Brain microvascular endothelial cell (primary cell): ENCODE results near the gene ADAMTS17.
A peak's percentile ranks its signal among the peaks of the same experiment; 100 is the strongest.
"Not testable (repeated sequence)": the region's sequence is repeated elsewhere in the genome, so short reads cannot be mapped to it uniquely, and the experiment has no call there.

Experiments
- DNase-seq: peaks from one replicate; pipeline ENCODE4 v3.0.0-alpha.2; 2020
- H3K27ac ChIP-seq: fragments of 250-450 bp; sonication (Bioruptor Pico); 2 replicates; pipeline ENCODE4 v1.5.1; 2020; ENCODE audit warnings: mild to moderate bottlenecking, moderate library complexity
- H3K27me3 ChIP-seq: fragments of 250-450 bp; sonication (Bioruptor Pico); replicated peaks from 2 replicates; pipeline ENCODE4 v1.5.1; 2020; ENCODE audit warnings: mild to moderate bottlenecking
- H3K36me3 ChIP-seq: fragments of 250-450 bp; sonication (Bioruptor Pico); replicated peaks from 2 replicates; pipeline ENCODE4 v1.5.1; 2020; ENCODE audit warnings: mild to moderate bottlenecking
- H3K4me3 ChIP-seq: 2 replicates; pipeline ENCODE4 v1.5.1; 2011; ENCODE audit warnings: low read depth, mild to moderate bottlenecking, control low read depth, low read length, moderate library complexity
- CTCF ChIP-seq: IDR thresholded peaks from 2 replicates; pipeline ENCODE4 v1.5.1; 2011; ENCODE audit warnings: low read depth, mild to moderate bottlenecking, moderate library complexity, low read length, control low read depth, inconsistent platforms; ENCODE audit errors: missing control alignments
- in situ Hi-C: cut with HindIII; loops from 2 replicates; pipeline ENCODE4 v1.10.0; 2017; ENCODE audit warnings: low sequenced_read_pairs, low pct_ligation_motif_present

Gene ADAMTS17

DNA sequence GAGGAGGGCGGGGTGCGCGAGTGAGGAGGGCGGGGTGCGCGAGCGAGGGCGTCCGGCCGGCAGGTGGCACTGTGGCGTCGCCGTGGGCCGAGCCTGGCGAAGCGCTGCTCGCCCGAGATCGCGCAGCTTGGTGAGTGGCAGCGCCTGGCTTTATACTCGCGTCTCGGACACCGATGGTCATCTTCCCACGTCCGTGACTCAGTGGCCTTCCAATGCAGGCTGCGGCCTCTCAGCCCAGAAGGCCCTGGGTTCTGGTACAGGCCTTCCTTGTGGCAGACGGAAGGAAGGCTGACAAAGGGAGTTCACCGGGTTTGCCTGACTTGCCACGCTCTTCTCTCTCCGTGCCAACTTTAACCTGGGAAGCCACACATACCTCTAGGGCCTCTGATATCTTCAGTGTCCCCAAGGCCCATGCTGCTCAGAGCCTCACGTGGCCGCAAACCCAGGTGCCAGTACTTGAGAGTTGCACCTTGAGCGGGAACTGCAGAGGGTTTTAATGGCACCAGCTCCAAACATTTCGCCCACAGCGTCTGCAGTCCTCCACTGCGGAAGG lies 413.3 kb downstream of the ADAMTS17 start:
- peak overlapping the region; percentile 55 for H3K4me3 ChIP-seq
- DNase-seq = peak; percentile 51
- no peaks in the 10 kb centered on the region for H3K36me3 ChIP-seq
- TF ChIP-seq CTCF = peak; percentile 53
- H3K27ac ChIP-seq = no peak overlapping the region
- in situ Hi-C loops = no loop called here
- H3K27me3 ChIP-seq = no peaks in the 10 kb centered on the region

GRCh38 chr15:99926532-99926931 lies 415.2 kb downstream of the ADAMTS17 start:
- in situ Hi-C loops, H3K4me3 ChIP-seq, H3K36me3 ChIP-seq, H3K27me3 ChIP-seq, DNase-seq, H3K27ac ChIP-seq: not testable (repeated sequence)

GRCh38 chr15:99925661-99926461 lies 415.9 kb downstream of the ADAMTS17 start:
- in situ Hi-C loops = no loop called here
- Histone ChIP-seq H3K4me3 (peak overlapping the region; percentile 41), H3K36me3 (no peaks in the 10 kb centered on the region), H3K27me3 (no peaks in the 10 kb centered on the region), H3K27ac (no peak overlapping the region)
- no peak for TF ChIP-seq CTCF
- DNase-seq = no peak

- Histone ChIP-seq H3K36me3 (no peaks in the 10 kb centered on the region), H3K27ac (no peak overlapping the region), H3K4me3 (no peak overlapping the region), H3K27me3 (peaks cover 4% of the 10 kb centered on the region)
- in situ Hi-C loops = no loop called here
- no peak for DNase-seq
- TF ChIP-seq CTCF = no peak
Measured at GRCh38 chr15:99923711-99924110, 418.1 kb downstream of the ADAMTS17 start.
